Adrenal gland (tissue), 5 donors: ENCODE results near the gene MYZAP.

ENCODE experiments used
- CTCF ChIP-seq, 6 experiments: fragments of 450-650 bp in 4 of 6; fragments of 200-600 bp in 2 of 6; sonication (generic) in 1 of 6; IDR thresholded peaks; 1 replicate in 5 of 6; 2 replicates in 1 of 6; pipeline versions ENCODE4 v1.5.1 to v1.8.0; 2016 to 2021; ENCODE audit warnings: antibody characterized with exemption in 6 of 6, mild to moderate bottlenecking in 2 of 6, moderate library complexity in 1 of 6
- POLR2A ChIP-seq, 2 donors: fragments of 450-650 bp; IDR thresholded peaks; one replicate each; pipeline ENCODE4 v1.6.1; 2017; ENCODE audit warnings: antibody characterized with exemption in 2 of 2, mild to moderate bottlenecking in 2 of 2, moderate library complexity in 1 of 2
- donor health status: DM: no; HTN: no; CAD: no.

DNA sequence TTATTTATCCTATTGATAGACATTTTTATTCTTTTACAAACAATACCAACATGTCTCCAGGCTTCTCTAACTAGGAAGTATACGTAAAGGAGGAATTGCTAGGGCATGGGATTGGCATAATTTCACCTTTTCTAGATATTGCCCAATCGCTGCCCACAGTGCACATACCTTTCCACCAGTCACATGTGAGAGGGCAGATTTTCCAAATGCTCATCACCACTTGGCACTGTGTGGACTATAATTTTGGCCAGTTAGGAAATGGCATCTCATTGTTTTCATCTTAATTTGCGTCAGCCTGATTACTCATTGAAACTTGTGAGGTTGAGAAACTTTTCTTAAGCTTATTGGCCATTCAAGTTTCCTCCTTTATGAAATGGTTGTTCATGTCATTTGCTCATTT is 57.4 kb downstream of the MYZAP start:
- TF ChIP-seq CTCF (IDR thresholded peaks at IDR 0.05) (no peak), POLR2A (IDR thresholded peaks at IDR 0.05) (no peak)
